GM12801 (cell line): Measurements from ENCODE around the gene TEX13C.

Experiments
- CTCF ChIP-seq: IDR thresholded peaks from one replicate; pipeline ENCODE4 v1.5.1; 2011; ENCODE audit warnings: control low read depth; ENCODE audit not compliant: insufficient read length; ENCODE audit errors: extremely low read depth

TEX13C gene

GRCh38 chrX:125340490-125340889 is 20.8 kb downstream of the TEX13C start:
- no peak for TF ChIP-seq CTCF

GRCh38 chrX:125374169-125374568 is 54.5 kb downstream of the TEX13C start:
- TF ChIP-seq CTCF: no peak
